Ammon's horn (tissue), 1 donor: Measurements from ENCODE around the gene SRCAP.
A peak's percentile ranks its signal among the peaks of the same experiment; 100 is the strongest.

Source experiments
- DNase-seq: peaks from one replicate; pipeline ENCODE4 v3.0.0-alpha.2; 2016; ENCODE audit warnings: low spot score

Gene SRCAP

DNA sequence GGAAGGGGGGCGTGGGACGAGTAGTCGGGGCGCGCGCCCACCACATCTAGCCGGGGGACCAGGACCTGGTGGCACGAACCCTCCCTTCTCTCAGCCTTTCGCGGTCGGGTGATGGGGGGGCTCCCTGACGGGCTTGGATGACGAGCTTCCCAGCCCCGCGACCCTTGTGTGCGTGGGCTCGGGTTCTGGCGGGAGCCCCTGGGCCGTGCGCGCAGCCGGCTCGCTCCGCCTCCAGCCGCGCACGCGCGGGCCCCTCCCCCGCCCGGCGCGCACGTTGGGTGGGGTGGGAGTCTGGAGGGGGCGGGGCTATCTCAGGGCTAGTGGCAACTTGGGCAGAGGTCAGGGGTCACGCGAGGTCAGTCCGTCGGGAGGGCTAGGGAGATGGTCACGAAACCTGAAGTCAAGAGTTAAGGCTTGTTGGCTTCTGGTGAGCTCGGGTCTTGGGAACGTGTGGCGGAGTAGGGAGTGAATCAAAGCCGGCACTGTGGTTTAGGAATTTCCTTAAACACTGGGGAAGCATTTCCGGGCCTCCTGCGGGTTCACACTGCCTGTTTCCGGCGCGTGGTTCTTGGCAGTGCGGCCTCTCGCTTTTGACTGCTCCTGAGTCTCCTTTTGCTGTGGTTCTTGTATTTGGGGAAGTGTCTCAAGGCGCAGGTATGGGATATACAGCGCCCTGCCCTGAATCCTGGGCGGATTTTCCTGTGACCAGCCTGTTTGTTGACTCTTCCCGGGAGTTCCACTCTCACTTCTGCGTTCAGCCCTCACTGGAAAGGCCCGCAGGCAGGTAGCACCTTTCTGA lies at the start of gene SRCAP:
SRCAP (plus strand) TSS at position 356 of the 799 bp plus-strand sequence. CDS start 1,654 bp downstream, outside the sequence.
- DNase-seq = peak; percentile 86

DNA sequence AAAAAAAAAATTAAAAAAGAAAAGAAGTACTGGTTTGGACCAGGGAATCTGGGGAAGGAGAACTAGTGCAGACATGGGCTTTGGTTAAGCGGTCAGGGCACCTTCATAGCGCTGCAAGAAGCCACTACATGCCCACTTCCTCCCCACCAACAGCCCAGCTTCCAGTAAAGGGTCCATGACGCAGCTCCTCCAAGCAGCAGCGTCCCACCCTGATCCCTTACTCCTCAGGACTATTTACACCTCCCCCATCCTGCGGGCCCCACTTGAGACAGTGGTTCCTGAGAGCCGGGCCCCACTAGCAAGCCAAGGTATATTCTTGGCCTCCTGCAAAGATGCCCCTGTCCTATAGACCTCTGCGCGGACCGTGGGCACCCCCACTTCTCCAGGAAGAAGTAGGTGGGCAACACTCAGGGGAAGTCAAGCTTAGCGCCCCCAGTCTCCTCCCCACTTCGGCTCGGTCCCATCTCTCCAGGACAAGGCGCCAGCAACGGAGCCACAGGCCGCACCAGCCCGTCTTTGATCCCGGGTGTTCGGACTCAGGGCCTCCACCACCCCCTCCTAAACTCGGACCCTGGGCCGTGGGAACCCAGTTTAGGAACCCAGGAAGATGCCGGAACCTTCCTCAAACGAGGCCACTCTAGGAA lies 49.1 kb upstream of the SRCAP start:
- no peak for DNase-seq

DNA sequence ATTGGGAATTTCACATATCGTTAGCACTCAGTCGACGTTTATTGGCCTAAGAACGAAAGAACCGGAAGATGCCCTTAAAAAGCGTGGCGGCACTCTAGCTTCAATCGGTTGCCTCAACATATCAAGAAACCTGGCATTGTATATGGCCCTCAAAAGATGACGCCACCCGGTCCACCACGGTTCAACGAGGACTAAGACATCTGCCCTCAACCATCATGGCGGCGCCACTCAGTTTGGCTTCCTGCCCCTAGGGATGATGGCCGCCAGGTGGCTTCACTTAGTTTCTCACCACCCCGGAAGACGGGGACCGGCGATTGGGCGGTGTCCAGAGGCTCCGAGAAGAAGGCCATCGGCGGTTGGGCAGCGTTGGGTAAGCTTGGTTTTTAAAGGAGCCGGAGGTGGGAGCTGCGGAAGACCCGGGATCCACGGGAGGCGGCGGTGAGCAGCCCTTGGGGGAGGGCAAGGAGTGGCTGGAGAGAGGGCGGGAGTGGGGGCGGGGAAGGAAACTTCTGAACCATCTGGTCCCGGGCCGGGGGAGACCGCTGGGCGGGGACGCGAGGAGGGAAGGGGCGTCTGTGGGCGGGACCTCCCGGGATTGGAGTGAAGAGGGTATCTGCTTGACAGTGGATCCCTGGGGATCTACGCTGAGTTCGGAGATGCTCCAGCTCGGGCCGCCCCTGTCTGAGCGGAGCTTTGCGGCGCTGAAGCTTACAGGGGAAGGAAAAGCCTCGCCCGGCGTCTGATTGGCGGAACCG lies 48.4 kb upstream of the SRCAP start, which contains the start of gene PRR14:
PRR14 (plus strand) TSS at position 592 of the 755 bp plus-strand sequence. CDS start 686 bp downstream, outside the sequence.
- DNase-seq = peak; percentile 99

DNA sequence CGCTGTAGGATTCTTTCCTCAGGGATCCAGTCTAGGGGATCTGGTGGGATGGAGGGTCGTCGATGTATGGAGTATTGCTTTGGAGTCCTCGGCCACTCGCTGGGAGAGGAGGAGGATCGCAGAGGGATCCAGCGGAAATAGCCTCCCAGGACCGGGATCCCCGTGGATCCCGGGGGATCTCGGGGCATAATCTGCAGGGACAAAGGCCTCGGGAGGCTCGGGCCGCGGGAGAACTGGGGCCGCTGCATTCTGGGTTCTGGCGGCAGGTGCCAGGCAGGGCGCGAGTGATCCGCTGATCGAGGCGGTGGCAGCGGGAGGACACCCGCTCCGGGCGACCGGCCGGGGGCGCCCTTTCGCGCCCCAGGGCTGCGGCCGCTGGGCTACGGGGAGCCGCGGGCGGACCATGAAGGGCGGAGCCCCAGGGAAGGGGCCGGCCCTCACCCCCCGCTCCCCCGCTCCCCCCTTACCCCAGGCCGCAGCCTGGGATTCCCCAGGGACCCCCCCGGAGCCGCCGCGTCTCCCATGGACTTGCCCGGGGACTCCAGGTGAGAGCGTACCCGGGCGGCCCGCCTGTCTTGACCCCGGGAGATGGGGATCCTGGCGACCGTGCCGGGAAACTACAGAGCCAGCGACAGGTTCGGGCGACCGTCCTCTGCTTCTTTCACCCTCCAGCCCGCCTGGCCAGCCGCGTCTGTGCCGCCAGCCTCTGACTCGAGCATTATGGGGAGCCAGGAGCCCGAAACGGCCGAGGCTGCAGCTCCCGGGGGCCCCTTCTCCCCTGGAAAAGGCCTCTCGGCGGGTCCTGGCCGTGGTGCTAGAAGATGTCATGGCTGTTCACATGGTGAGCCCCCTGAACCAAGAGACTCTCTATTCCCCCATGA lies 47.6 kb upstream of the SRCAP start:
- peak; percentile 56 for DNase-seq

DNA sequence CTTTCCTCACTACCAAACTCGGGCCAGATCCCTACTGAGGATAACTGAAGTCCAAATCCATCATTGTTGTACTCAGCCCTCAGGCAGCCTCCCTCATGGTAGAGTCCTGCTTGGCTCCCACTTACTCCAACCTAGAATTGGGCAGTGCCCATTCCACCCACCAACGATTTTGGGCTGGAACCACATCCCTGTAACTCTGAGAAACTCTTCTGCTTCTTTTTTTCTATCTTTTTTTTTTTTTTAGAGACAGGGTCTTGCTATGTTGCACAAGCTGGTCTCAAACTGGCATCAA lies 47.0 kb upstream of the SRCAP start:
- DNase-seq = no peak

DNA sequence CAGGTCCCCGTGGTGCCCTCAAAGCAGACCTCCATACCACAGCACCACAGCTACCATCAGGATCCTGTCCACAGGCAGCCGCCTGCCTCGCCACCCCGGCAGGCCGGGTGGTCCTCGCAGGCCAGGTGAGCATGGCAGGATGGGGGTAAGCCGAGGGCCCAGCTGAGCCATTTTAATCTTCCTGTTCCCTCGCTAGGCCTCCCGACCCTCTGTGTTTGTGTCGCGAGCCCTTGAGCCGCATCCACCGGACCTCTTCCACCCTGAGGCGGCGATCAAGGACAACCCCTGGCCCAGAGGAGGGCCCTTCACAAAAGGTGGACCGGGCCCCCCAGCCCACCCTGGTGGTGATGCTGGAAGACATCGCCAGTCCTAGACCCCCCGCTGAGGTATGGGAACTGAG lies 46.3 kb upstream of the SRCAP start:
- DNase-seq = no peak

DNA sequence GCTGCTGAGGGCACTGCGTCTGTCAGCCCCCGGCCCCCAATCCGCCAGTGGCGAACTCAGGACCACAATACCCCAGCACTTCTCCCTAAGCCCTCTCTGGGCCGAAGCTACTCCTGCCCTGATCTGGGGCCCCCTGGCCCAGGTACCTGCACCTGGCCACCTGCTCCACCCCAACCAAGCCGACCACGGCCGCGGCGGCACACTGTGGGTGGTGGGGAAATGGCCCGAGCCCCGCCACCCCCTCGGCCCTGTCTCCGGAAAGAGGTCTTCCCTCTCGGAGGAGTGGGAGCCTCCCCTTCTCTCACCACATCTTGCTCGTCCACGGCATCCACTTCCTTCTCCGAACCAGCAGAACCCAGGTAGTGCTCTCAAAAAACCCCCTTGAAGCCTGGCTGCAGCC lies 44.1 kb upstream of the SRCAP start:
- no peak for DNase-seq

DNA sequence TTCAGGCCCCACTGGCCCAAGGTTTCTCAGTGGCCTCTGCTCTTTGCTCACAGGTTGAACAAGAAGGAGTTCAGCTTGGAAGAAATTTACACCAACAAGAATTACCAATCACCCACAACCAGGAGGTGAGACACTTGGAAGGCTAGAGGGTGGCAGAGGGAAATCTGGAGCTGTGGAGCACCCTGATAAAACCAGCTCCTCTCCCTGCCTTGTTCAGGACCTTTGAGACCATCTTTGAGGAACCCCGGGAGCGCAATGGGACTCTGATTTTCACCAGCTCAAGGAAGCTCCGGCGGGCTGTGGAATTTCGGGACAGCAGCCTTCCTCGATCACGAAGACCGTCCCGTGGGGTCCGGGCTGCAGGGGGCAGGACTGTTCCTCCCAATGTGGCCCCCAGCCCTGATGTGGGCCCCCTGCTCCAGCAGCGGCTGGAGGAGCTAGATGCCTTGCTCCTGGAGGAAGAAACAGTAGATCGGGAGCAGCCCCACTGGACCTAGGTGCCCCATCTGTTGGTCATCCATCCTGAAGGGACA lies 43.1 kb upstream of the SRCAP start:
- no peak for DNase-seq

DNA sequence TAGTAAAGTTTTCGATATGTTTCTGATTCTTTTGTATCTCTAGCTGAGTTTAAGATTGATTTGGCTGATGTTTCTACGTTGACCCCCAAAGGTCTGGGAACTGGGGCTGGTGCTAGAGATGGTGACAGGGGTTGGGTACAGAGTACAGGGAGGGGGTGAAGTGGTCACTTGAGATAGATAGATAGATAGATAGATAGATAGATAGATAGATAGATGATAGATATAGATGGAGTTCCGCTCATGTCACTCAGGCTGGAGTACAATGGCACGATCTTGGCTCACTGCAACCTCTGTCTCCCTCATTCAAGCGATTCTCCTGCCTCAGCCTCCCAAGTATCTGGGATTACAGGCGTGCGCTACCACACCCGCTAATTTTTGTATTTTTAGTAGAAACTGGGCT lies 42.6 kb upstream of the SRCAP start:
- DNase-seq = no peak

DNA sequence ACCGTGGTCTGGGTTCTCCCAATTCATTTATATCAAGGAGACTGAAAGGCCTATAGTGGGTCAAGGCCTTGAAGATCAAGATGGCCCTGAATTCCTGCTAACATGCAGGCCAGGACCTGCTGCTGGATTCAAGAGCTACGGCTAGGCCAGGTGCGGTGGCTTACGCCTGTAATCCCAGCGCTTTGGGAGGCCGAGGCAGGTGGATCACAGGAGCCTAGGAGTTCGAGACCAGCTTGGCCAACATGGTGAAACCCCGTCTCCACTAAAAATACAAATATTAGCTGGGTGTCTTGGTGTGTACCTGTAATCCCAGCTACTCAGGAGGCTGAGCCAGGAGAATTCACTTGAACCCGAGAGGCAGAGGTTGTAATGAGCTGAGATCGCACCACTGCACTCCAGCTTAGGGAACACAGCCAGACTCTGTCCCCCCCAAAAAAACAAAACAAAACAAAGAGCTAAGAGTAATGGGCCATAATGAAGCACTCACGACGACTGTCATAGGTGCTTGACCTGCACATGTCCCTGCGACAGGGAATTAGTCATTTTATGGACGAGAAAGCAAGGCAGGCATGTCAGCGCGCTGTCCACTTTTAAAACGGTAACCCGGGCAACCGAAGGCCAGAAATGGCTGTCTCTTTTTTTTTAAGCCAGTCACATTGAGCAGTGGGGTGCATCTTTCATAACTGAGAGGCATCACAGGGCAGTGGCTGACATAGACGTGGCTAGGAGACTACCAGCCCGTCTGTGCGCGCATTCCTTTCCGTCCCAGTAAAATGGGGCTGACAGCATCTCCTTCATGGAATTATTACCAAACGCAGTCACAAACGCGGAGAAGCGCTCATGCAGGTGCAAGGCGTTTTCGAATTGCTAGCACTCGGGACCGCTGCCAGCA lies 41.8 kb upstream of the SRCAP start:
- no peak for DNase-seq

DNA sequence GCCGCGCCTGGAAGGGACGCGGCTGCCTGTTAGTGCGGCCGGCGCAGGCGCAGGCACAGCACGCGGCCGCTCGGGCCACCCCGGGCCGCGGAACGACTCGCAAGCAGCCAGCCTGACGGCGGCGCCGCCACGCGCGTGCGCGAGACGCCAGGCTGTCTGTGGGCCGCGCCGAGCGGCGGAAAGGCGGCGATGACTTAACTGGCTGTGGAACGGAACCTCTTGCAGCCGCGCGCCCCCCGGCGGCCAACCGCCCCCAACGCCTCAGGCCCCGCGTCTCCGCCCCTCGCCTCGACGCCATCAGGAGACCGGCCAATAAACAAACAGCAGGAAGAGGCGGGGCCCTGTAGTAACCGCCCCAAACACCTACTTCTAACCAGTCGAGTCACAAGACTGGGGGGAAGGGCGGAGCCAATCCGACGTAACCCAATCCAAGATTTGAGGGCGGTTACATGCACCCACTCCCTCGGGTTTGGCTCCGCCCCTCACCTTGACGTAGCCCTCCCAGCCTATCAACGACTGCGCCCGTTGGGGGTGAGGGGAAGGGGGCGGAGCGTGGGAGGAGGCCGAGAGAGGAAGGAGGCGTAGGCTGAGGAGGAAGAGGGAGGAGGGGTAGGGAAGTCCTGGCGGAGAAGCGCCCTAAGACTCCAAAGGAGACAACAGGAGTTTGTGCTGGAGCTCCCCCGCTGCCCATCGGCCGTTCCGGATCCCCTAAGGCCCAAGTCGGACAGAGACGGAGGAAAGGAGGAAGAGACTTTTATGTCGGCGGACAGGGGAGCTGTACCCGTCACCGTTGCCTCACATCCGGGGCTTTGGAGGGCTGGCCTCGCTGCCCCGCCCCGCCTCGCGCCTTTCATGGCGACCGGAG lies 40.9 kb upstream of the SRCAP start, which contains the start of gene FBRS:
FBRS (plus strand) TSS at position 566 of the 865 bp plus-strand sequence. CDS start 1,088 bp downstream, outside the sequence.
- DNase-seq = peak; percentile 100

DNA sequence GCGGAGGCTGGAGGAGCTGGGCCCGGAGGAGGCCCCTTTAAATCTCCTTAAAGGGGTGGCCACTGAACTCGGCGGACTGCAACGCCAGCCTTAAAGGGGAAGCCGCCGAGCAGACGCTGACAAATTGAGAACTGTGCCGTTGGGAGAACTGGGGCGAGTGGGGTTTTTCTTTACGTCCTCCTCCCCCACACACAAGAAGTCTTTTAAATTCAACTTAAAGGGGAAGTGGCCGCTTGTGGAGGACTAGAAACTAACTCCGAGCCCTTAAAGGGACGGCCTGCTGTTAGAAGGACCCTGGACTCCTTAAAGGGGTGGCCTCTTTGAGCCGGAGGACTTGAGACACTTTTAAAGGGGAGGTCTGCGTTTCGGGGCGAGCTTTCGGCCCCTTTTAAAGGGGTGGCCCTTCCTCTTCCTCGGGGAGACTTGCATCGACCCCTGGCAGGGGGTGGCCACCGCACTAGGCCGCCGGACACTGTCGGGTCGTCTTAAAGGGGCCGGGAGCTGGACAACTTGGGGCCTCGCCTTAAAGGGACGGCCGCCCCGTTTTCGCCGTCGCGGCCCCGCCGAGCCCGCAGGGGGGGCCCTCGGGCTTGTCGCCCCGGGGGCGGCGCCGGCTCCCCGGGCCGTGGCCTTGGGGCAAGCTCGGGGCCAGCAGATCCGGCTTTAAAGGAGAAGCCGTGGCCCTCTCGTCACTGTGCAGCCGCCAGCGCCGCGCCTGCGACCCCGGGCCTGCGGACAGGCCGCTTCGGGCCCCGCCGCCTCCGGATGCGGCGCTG lies 40.1 kb upstream of the SRCAP start:
- peak; percentile 98 for DNase-seq

DNA sequence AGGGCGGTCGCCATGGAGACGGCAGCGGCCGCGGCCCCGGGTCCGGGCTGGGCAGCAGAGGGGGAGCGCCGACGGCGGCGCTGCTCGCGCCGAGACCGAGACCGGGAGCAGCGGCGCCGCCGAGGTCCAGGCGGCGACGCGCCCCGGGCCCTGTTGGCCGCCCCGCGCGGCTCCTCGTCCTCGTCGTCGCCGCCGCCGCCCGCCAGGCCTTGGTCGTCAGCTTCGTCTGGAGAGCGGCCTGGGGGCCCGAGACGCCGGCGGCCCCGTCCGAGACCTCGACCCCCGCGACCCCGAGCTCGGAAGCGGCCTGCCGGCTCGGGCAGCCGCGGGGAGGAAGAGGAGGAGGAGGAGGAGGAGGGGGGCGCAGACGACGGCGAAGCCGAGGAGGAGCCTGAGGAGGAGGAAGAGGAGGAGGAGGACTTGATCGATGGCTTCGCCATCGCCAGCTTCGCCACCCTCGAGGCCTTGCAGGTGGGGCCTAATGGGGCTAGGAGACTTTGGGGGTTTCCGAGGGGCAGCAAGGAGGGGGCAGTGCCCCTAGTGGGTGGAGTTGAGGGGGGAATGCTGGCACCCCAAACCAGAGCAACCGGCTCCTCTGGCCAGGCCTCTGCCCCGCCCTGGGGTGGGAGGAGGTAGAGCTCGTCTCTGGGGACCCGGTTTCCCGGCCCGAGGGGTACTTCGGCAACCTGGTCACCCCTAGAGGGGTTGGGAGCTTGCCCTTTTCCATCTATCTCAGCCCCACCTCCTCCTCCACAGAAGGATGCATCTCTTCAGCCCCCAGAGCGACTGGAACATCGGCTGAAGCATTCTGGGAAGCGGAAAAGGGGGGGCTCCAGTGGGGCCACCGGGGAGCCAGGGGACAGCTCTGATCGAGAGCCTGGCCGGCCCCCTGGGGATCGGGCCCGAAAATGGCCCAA lies 39.2 kb upstream of the SRCAP start:
- DNase-seq = no peak

DNA sequence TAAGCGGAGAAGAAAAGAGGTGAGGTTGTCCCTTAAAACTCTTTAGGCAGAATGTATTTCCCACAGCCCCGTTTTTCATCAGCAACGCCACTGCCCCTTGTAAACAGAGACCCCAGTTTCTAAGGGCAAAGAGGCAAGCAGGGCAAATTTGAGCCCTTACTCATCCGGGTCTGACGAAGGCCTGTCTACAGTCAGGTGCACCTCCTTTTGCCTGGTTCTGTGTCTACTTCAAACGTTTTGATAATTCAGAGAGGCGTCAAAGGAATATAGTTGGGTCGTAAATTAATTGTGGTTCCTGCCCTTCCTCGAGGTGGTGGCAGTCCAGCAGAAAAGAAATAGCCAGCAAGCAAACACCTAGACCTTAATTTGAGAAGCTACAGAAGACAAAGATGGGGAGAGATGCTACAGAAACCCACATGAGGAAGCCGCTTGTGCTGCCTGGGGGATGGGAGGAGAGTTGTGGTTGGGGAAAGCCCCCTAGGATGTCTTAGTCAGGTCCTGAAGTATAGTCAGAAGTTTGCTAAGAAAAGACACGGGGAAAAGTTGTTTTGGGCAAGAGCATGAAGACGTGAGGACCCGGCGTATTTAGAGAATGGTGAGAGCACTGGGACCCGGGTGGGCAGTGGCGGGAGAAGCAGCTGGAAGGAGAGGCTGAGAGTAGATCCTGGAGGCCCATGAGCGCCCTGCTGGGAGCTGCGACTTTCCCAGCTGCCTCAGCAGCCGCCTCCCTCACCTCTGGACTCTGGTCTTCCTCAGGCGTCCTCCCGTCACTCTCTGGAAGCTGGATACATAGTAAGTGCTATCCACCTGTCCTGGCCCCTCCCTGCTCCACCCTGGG lies 38.3 kb upstream of the SRCAP start:
- DNase-seq = no peak

DNA sequence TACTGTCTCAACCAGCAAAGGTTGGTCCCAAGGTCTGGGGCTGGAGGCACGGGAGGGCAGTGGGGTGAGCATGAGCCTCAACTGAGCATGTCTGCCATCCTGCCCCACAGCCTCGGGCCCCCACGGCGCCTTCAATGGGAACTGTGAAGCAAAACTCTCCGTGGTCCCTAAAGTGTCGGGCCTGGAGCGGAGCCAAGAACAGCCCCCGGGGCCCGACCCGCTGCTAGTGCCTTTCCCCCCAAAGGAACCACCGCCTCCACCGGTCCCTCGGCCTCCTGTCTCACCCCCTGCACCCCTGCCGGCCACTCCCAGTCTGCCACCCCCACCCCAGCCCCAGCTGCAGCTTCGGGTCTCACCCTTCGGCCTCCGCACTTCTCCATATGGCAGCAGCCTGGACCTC lies 36.5 kb upstream of the SRCAP start:
- no peak for DNase-seq

DNA sequence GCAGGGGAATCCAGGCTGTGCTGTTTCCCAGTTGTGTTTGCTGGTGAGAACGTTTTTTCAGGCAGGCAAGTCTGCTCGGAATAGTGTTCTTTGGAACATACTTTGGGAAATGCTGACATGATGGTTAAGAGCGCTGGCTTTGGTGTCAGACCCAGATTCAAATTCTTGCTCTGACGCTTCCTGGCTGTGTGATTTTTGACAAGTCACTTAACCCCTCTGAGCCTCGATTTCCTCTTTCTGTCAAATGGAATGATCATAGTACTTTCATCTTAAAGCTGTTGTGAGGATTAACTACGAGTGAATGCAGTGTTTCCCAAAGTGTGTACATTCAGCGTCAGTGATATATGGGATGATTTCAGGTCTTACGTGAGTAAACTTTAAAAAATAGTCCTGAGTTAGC lies 35.9 kb upstream of the SRCAP start:
- no peak for DNase-seq

DNA sequence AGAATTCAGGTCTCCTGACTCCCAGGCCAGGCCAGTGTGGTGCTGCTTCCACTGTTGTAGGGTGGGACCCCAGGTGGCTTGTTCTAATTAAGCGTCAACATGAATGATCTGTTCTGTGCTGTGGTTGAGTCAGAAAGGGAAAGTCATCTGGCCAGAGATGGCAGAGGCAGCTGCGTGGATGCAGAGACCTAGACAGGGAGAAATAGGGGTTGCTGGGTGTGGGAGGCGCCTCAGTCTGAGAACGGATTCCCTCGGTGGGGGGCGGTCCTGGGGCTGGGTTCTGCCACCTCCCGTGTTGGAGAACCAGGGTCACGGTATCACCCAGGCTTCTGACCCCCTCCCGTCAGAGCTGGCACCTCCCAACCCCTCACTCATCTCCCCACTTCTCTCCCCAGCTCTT lies 35.2 kb upstream of the SRCAP start:
- DNase-seq = no peak
